ENCODE data around the gene ARHGDIA. TPM values are rescaled to one million over a fixed set of nuclear protein-coding genes. Genes with fewer than 3 reads are reported as not detected.

Gene ARHGDIA
- total RNA-seq, 1 experiment from 2014 or later = 201 TPM

DNA sequence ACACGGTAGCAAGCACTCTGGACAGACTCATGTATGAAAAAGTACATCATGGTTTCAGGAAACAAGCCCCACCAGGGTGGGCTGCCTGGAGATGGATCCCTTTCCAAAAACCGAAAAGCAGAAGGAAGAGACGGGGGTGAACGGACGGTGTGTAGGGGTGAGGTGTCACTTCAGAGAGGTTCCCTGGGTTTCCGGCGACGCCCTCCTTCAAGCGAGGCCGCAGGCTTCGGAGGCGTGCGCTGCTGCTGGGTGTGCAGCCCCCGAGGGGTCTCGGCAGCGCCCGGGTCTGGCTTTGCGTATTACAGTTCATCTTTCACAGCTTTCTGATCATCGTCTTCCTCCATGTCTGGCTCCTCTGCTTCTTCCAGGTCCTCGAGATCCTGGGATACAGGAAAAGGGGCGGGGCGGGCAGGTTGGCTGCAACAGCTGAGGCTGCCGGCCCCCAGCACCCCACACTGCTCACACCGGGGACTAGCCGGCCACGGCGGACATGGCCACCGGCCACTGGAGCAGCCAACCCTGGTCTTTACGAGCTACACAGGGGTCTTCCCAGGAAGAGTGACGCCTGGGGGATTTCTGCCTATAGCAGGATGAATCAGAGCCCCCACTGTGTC is 27.3 kb downstream of the ARHGDIA start:
- H3K9me2 ChIP-seq (replicated peaks; ENCODE audit: low read length) = no peaks in the 10 kb centered on the region
- H3K36me3 ChIP-seq (ENCODE audit: low read depth, low read length) = peaks cover 45% of the 10 kb centered on the region
- BruUV-seq (replicated peaks) = no TSS peak
- no peaks in the 10 kb centered on the region for H3K9me3 ChIP-seq (ENCODE audit: low read length)
- no peaks in the 10 kb centered on the region for H3K79me2 ChIP-seq (ENCODE audit: low read length)
- no peaks in the 10 kb centered on the region for H3K4me1 ChIP-seq (ENCODE audit: insufficient read depth, low read length)
- no peak overlapping the region for H3K4me3 ChIP-seq (ENCODE audit: low read length)
- no peaks in the 10 kb centered on the region for H4K20me1 ChIP-seq (ENCODE audit: low read length)
- H3K9ac ChIP-seq (ENCODE audit: low read length) = no peak overlapping the region
- no peak overlapping the region for H3K4me2 ChIP-seq (ENCODE audit: low read length)
- no peak for TF ChIP-seq EZH2 (IDR thresholded peaks at IDR 0.05; ENCODE audit: low read length, unreplicated experiment)
- TF ChIP-seq, protein P1, sequence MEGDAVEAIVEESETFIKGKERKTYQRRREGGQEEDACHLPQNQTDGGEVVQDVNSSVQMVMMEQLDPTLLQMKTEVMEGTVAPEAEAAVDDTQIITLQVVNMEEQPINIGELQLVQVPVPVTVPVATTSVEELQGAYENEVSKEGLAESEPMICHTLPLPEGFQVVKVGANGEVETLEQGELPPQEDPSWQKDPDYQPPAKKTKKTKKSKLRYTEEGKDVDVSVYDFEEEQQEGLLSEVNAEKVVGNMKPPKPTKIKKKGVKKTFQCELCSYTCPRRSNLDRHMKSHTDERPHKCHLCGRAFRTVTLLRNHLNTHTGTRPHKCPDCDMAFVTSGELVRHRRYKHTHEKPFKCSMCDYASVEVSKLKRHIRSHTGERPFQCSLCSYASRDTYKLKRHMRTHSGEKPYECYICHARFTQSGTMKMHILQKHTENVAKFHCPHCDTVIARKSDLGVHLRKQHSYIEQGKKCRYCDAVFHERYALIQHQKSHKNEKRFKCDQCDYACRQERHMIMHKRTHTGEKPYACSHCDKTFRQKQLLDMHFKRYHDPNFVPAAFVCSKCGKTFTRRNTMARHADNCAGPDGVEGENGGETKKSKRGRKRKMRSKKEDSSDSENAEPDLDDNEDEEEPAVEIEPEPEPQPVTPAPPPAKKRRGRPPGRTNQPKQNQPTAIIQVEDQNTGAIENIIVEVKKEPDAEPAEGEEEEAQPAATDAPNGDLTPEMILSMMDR (conservative IDR thresholded peaks at IDR 0.05; ENCODE audit: low read depth, low read length) = no peak
- TF ChIP-seq EZH2phosphoT487 (IDR thresholded peaks at IDR 0.05; ENCODE audit: borderline replicate concordance, low read length) = no peak
- intact Hi-C loops (cut with micrococcal nuclease) = no loop called here
- H3K27ac ChIP-seq (ENCODE audit: low read length) = no peak overlapping the region
- ChIA-PET POLR2A (ENCODE audit: unreplicated experiment) (no interaction called here), CTCF (no interaction called here)
- no peaks in the 10 kb centered on the region for H3K27me3 ChIP-seq (ENCODE audit: low read length)
- no peak overlapping the region for H2AFZ ChIP-seq (ENCODE audit: low read length)
- no peaks in the 10 kb centered on the region for H3F3A ChIP-seq (ENCODE audit: low read length, unreplicated experiment)
- no peak for DNase-seq
- no peak for ATAC-seq

DNA sequence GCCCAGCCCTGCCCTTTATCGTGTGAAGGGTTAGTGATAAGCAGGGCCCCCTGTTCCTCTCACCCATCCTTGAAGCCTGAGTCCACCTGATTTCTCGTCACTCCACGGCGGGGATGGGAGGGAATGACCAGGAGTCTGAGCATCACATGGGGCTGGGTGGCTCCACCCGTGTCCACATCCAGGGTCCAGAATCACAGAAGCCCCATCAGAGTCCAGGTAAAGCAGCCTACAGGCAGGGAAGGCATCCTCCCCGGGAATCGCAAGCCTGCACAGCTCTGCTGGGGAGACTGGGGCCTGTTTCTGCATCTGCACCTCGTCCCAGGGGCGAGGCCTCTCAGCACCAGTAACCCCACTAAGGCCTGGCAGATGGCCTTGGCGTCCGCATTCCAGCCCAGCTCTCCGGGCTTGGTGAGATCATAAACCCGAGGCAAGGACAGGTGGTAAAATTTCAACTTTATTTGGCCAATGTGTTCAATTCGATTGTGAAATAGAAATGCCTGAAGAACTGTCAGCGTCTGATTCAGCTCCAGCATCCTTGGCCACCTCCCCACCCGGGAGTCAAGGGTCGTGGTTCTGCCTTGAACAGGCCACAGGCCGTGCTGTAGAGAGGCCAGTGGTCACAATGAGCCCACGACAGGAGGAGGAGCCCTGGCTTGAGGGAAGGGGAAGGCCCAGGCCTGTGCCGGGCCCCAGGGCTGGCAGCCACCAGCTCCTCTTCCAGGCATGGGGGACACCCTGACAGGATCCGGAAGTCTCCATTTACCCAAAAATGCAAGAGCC is 28.2 kb downstream of the ARHGDIA start:
- Histone ChIP-seq H3K36me3 (ENCODE audit: low read depth, low read length) (peaks cover 45% of the 10 kb centered on the region), H3K4me3 (ENCODE audit: low read length) (no peak overlapping the region), H3K9ac (ENCODE audit: low read length) (no peak overlapping the region), H2AFZ (ENCODE audit: low read length) (no peak overlapping the region), H3K79me2 (ENCODE audit: low read length) (no peaks in the 10 kb centered on the region), H3K27me3 (ENCODE audit: low read length) (no peaks in the 10 kb centered on the region), H3K9me3 (ENCODE audit: low read length) (no peaks in the 10 kb centered on the region), H3K9me2 (replicated peaks; ENCODE audit: low read length) (no peaks in the 10 kb centered on the region), H4K20me1 (ENCODE audit: low read length) (no peaks in the 10 kb centered on the region), H3K4me2 (ENCODE audit: low read length) (no peak overlapping the region), H3K4me1 (ENCODE audit: insufficient read depth, low read length) (no peaks in the 10 kb centered on the region), H3K27ac (ENCODE audit: low read length) (no peak overlapping the region), H3F3A (ENCODE audit: low read length, unreplicated experiment) (no peaks in the 10 kb centered on the region)
- CTCF ChIA-PET = no interaction called here
- no TSS peak for BruUV-seq (replicated peaks)
- peak; percentile 8; the same call in 1 of the 2 replicates for ATAC-seq
- DNase-seq = peak; percentile 23
- TF ChIP-seq, protein P1 (conservative IDR thresholded peaks at IDR 0.05; ENCODE audit: low read depth, low read length) = no peak
- no peak for TF ChIP-seq EZH2 (IDR thresholded peaks at IDR 0.05; ENCODE audit: low read length, unreplicated experiment)
- no peak for TF ChIP-seq EZH2phosphoT487 (IDR thresholded peaks at IDR 0.05; ENCODE audit: borderline replicate concordance, low read length)
- POLR2A ChIA-PET (ENCODE audit: unreplicated experiment) = no interaction called here
- intact Hi-C loops (cut with micrococcal nuclease) = no loop called here

DNA sequence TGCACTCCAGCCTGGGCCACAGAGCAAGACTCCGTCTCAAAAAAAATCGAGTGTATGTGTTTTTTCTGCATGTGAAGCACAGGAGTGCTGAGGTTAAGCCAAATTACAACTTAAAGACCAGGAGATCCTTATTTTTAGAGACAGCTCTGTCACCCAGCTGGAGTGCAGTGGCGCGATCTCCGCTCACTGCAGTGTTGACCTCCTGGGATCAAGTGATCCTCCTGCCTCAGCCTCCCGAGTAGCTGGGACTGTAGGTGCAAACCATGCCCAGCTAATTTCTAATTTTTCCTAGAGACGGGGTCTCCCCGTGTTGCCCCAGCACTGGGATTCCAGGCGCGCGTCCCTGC is 28.8 kb downstream of the ARHGDIA start:
- DNase-seq = no peak
- Histone ChIP-seq H4K20me1 (ENCODE audit: low read length) (no peaks in the 10 kb centered on the region), H3F3A (ENCODE audit: low read length, unreplicated experiment) (no peaks in the 10 kb centered on the region), H3K9me2 (replicated peaks; ENCODE audit: low read length) (no peaks in the 10 kb centered on the region), H3K36me3 (ENCODE audit: low read depth, low read length) (peaks cover 44% of the 10 kb centered on the region), H3K9ac (ENCODE audit: low read length) (no peak overlapping the region), H2AFZ (ENCODE audit: low read length) (no peak overlapping the region), H3K4me1 (ENCODE audit: insufficient read depth, low read length) (no peaks in the 10 kb centered on the region), H3K4me3 (ENCODE audit: low read length) (no peak overlapping the region), H3K27ac (ENCODE audit: low read length) (no peak overlapping the region), H3K9me3 (ENCODE audit: low read length) (no peaks in the 10 kb centered on the region), H3K27me3 (ENCODE audit: low read length) (no peaks in the 10 kb centered on the region), H3K4me2 (ENCODE audit: low read length) (no peak overlapping the region), H3K79me2 (ENCODE audit: low read length) (no peaks in the 10 kb centered on the region)
- BruUV-seq (replicated peaks) = no TSS peak
- CTCF ChIA-PET = no interaction called here
- intact Hi-C loops (cut with micrococcal nuclease) = no loop called here
- no peak for ATAC-seq
- POLR2A ChIA-PET (ENCODE audit: unreplicated experiment) = no interaction called here
- TF ChIP-seq EZH2phosphoT487 (IDR thresholded peaks at IDR 0.05; ENCODE audit: borderline replicate concordance, low read length) = no peak
- TF ChIP-seq EZH2 (IDR thresholded peaks at IDR 0.05; ENCODE audit: low read length, unreplicated experiment) = no peak
- TF ChIP-seq, protein P1 (conservative IDR thresholded peaks at IDR 0.05; ENCODE audit: low read depth, low read length) = no peak

Measured in PC-3 (cell line).